GM12864 (cell line): ENCODE measurements around the gene C3orf52.

Experiments
- DNase-seq: peaks from one replicate; pipeline ENCODE4 v3.0.0-alpha.2; 2011; ENCODE audit warnings: low read depth
- H3K4me3 ChIP-seq: 2 replicates; pipeline ENCODE4 v1.5.1; 2011; ENCODE audit warnings: mild to moderate bottlenecking, low read depth, low read length, control low read depth
- TF ChIP-seq, protein P1 (sequence below): IDR thresholded peaks from 2 replicates; pipeline ENCODE4 v1.5.1; 2011; ENCODE audit warnings: low read depth, mild to moderate bottlenecking, moderate library complexity, low read length, control low read depth, inconsistent platforms; ENCODE audit errors: missing control alignments

C3orf52 gene

DNA sequence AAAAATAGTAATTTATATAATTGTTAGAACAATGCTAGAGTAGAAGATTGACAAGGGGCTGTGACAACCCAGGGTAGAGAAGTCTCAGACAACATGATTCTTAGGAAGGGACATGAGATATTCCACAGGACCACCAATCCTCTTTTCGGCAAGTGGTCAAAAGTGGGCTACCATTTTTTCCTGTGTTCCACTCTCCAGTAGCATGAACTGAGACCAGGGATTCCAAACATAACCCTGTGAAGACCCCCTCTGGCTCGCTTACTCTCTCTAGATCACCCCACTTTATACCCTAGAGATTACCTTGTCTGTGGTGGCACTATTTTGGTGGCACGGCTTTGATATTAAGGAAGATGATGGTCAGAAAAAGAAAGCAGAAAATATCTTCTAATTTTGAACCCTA is 45.9 kb downstream of the C3orf52 start:
- H3K4me3 ChIP-seq: peak overlapping the region; percentile 68
- TF ChIP-seq, protein P1, sequence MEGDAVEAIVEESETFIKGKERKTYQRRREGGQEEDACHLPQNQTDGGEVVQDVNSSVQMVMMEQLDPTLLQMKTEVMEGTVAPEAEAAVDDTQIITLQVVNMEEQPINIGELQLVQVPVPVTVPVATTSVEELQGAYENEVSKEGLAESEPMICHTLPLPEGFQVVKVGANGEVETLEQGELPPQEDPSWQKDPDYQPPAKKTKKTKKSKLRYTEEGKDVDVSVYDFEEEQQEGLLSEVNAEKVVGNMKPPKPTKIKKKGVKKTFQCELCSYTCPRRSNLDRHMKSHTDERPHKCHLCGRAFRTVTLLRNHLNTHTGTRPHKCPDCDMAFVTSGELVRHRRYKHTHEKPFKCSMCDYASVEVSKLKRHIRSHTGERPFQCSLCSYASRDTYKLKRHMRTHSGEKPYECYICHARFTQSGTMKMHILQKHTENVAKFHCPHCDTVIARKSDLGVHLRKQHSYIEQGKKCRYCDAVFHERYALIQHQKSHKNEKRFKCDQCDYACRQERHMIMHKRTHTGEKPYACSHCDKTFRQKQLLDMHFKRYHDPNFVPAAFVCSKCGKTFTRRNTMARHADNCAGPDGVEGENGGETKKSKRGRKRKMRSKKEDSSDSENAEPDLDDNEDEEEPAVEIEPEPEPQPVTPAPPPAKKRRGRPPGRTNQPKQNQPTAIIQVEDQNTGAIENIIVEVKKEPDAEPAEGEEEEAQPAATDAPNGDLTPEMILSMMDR: no peak
- DNase-seq: no peak

DNA sequence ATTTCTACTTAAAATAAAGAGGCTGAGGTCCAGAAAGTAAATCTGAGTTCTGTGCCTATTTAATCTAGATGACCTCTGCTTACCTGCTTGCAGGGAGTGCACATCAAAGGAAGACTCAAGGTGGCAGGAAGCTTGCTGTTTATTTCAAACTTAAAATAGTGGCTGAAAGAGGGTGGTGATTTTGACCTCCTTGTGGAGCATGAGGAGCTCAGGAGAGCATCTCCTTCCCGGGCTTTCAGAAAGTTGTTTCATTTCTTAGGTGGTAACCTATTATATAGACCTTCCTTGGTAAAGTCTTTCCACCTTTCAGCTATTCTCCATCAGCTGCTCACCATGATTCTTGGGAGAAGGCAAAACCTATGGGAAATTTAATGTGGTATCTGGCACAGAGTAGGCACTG is 46.4 kb downstream of the C3orf52 start:
- TF ChIP-seq, protein P1: no peak
- H3K4me3 ChIP-seq: peak overlapping the region; percentile 68
- no peak for DNase-seq

DNA sequence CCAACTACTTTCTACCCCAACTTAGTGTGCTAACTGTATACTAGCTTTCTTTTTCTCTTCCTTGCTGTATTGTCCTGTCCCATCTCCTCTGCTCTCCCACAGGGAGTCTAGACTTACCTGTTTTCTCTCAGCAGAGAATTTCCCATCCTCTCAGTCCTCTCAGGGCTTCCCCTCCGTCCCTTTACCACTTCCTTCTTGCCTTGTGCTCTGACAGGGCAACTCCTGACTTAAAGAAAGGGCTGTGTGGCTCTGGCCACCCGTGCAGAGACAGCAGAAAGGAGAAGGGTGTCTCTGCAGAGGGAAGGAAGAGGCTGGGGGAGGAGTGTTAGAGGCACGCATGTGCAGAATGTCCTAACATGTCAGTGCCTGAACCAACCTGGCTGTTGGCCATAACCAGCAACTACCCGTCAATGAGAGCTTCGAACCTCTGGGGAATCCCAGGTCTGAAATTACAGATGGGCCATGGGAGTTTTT is 46.8 kb downstream of the C3orf52 start, which contains the start of gene GCSAM:
GCSAM (minus strand) TSS at position 274 of the 474 bp plus-strand sequence; CDS start at position 146, 128 bp downstream.
- DNase-seq: peak; percentile 96
- TF ChIP-seq, protein P1: no peak

DNA sequence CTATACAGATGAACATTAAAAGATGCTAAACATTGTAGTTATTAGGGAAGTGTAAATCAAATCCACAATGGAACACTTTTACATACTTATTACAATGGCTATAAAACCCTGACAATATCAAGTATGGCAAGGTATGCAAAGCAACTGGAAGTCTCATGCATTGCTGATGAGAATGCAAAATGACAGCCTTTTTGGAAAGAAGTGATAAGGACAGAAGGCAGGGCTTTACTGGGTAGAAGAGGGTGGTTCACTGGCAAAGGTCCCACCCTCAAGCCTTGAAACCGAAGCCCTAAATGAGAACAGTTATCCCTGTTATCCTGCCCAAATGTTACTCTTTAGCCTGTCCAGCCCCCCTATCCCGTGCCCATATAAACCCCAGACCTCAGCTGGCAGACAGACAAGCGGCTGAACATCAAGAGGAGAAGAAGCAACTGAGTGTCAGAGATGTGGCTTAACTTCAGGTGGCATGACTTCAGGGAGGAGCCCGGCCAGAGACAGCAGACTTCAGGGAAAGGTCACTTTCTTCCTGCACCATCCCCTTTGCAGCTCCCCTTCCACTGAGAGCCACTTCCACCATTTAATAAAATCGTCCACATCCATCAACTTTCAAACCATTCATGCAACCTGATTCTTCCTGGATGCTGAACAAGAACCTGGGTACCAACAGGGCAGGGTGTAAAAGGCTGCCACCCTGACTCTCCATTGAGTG is 47.6 kb downstream of the C3orf52 start:
- no peak overlapping the region; the same call in 1 of the 2 replicates for H3K4me3 ChIP-seq
- TF ChIP-seq, protein P1: no peak

More for the DNA sequence above, 46.8 kb downstream of the C3orf52 start, which contains the start of gene GCSAM:
- peak within 1 kb of the TSS; percentile 68 for H3K4me3 ChIP-seq

DNA sequence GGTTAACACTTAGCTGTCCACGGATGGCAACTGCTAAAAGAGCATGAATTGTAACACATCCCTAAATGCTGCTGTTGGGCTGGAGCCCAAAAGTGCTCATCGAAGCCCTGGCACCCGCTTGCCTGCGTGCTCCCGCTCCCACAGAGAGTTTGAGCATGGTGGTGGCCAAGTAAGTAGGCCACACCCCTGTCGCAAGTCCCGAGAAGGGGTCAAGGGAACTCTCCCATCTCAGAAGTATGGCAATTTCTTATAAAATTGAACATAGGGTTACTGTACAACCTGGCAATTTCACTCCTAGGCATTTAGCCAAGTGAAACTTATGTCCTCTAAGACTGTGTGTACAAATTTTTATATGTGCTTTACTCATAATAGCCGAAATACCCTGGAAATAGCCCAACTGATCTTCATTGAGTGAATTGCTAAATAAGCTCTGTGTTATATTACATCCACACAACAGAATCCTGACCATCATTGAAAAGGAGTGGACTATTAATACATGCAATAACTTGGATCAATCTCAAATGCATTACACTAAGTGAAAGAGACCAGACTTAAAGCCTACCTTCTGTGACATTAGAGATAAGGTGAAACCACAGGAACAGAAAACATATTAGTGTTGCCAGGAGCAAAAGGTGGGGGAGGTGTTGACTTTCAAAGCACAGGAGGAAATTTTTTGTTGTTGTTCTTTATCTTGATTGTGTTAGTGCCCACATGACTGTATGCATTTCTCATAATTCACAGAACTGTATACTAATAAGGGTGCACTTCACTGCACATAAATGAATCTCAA is 48.3 kb downstream of the C3orf52 start:
- TF ChIP-seq, protein P1: no peak
- no peak overlapping the region for H3K4me3 ChIP-seq
- no peak for DNase-seq

More for the DNA sequence above, 47.6 kb downstream of the C3orf52 start:
- DNase-seq: no peak

DNA sequence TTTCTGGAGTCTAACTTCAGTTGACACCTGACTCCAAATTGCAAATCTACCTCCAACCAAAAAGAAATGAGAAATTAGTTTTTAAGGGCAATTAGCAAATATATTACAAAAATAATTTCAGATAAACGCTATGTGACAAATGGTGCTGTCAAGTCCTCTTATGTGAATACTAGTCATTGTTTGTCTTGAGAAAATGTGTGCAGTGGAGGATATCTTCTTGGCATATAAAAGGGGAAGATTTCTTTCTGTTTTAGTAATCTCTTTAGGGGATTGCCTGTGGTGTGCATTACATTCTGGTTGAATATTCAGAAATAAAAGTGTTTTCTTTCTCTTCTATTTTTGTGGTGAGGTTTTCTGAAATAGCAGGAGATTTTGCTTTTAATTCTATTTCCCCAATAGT is 49.9 kb downstream of the C3orf52 start:
- TF ChIP-seq, protein P1: no peak
- DNase-seq: no peak
- H3K4me3 ChIP-seq: no peak overlapping the region
